ENCODE results near the gene KCNT1. TPM values are rescaled to one million over a fixed set of nuclear protein-coding genes. Genes with fewer than 3 reads are reported as not detected.

Gene KCNT1
- total RNA-seq, 2 experiments from 2014 or later, result 0.11 to 0.22 TPM

- H3K9me3 Mint-ChIP-seq, result no peaks in the 10 kb centered on the region
- no peak overlapping the region for H3K4me3 Mint-ChIP-seq
- POLR2A ChIA-PET, result no interaction called here
- CTCF ChIA-PET, result no interaction called here
- ATAC-seq (ENCODE audit: poor library complexity) (no peak), DNase-seq (no peak)
- no peak overlapping the region for H3K27ac ChIP-seq (ENCODE audit: low read depth in 1 of 2, low read length in 2 of 2)
- intact Hi-C loops (cut with DNase I, micrococcal nuclease), result no loop called here
- H3K27me3 Mint-ChIP-seq, result peaks cover 34% of the 10 kb centered on the region
- H3K9me3 ChIP-seq (ENCODE audit: control insufficient read depth in 1 of 2, insufficient read depth in 1 of 2, low read length in 2 of 2), result peaks cover 0 to 18% of the 10 kb centered on the region in 2 experiments
- no peaks in the 10 kb centered on the region for H3K4me1 ChIP-seq (ENCODE audit: insufficient read depth, low read length)
- H3K4me3 ChIP-seq (ENCODE audit: low read length), result no peak overlapping the region
- peaks cover 20 to 35% of the 10 kb centered on the region in 2 experiments for H3K27me3 ChIP-seq (ENCODE audit: control insufficient read depth in 1 of 2, insufficient read depth in 2 of 2, low read length in 2 of 2)
- no peak overlapping the region for H3K27ac Mint-ChIP-seq
- no peaks in the 10 kb centered on the region for H3K4me1 Mint-ChIP-seq (ENCODE audit: low read depth)
- H3K36me3 Mint-ChIP-seq (ENCODE audit: low read depth), result no peaks in the 10 kb centered on the region
- H3K36me3 ChIP-seq (ENCODE audit: insufficient read depth, low read length), result no peaks in the 10 kb centered on the region
- no peak for TF ChIP-seq CTCF (IDR thresholded peaks at IDR 0.05)
These were observed 10.8 kb downstream of the KCNT1 start for GRCh38 chr9:135712613-135713295.

GRCh38 chr9:135714242-135715055 is 12.5 kb downstream of the KCNT1 start:
- Histone ChIP-seq H3K4me1 (ENCODE audit: insufficient read depth, low read length) (no peaks in the 10 kb centered on the region), H3K27me3 (ENCODE audit: control insufficient read depth in 1 of 2, insufficient read depth in 2 of 2, low read length in 2 of 2) (peaks cover 20 to 39% of the 10 kb centered on the region in 2 experiments), H3K9me3 (ENCODE audit: control insufficient read depth in 1 of 2, insufficient read depth in 1 of 2, low read length in 2 of 2) (peaks cover 0 to 18% of the 10 kb centered on the region in 2 experiments), H3K27ac (ENCODE audit: low read depth in 1 of 2, low read length in 2 of 2) (no peak overlapping the region), H3K36me3 (ENCODE audit: insufficient read depth, low read length) (no peaks in the 10 kb centered on the region), H3K4me3 (ENCODE audit: low read length) (no peak overlapping the region)
- no peaks in the 10 kb centered on the region for H3K9me3 Mint-ChIP-seq
- H3K4me3 Mint-ChIP-seq, result no peak overlapping the region
- intact Hi-C loops (cut with DNase I, micrococcal nuclease), result no loop called here
- no peak for ATAC-seq (ENCODE audit: poor library complexity)
- no peaks in the 10 kb centered on the region for H3K36me3 Mint-ChIP-seq (ENCODE audit: low read depth)
- no peak overlapping the region for H3K27ac Mint-ChIP-seq
- no peak for TF ChIP-seq CTCF (IDR thresholded peaks at IDR 0.05)
- ChIA-PET CTCF (no interaction called here), POLR2A (no interaction called here)
- DNase-seq, result no peak
- H3K4me1 Mint-ChIP-seq (ENCODE audit: low read depth), result no peaks in the 10 kb centered on the region
- H3K27me3 Mint-ChIP-seq, result peaks cover 34% of the 10 kb centered on the region

- intact Hi-C loops (cut with DNase I, micrococcal nuclease), result no loop called here
- ATAC-seq (ENCODE audit: poor library complexity), result no peak
- no peak overlapping the region for H3K27ac ChIP-seq (ENCODE audit: low read depth in 1 of 2, low read length in 2 of 2)
- no peak for TF ChIP-seq CTCF (IDR thresholded peaks at IDR 0.05)
- CTCF ChIA-PET, result no interaction called here
- no peak for DNase-seq
- peaks cover 20 to 39% of the 10 kb centered on the region in 2 experiments for H3K27me3 ChIP-seq (ENCODE audit: control insufficient read depth in 1 of 2, insufficient read depth in 2 of 2, low read length in 2 of 2)
- POLR2A ChIA-PET, result no interaction called here
- no peaks in the 10 kb centered on the region for H3K36me3 ChIP-seq (ENCODE audit: insufficient read depth, low read length)
- no peak overlapping the region for H3K4me3 Mint-ChIP-seq
- H3K27ac Mint-ChIP-seq, result no peak overlapping the region
- peaks cover 0 to 18% of the 10 kb centered on the region in 2 experiments for H3K9me3 ChIP-seq (ENCODE audit: control insufficient read depth in 1 of 2, insufficient read depth in 1 of 2, low read length in 2 of 2)
- H3K4me1 Mint-ChIP-seq (ENCODE audit: low read depth), result no peaks in the 10 kb centered on the region
- H3K9me3 Mint-ChIP-seq, result no peaks in the 10 kb centered on the region
- H3K36me3 Mint-ChIP-seq (ENCODE audit: low read depth), result no peaks in the 10 kb centered on the region
- H3K4me3 ChIP-seq (ENCODE audit: low read length), result no peak overlapping the region
- peaks cover 34% of the 10 kb centered on the region for H3K27me3 Mint-ChIP-seq
- H3K4me1 ChIP-seq (ENCODE audit: insufficient read depth, low read length), result no peaks in the 10 kb centered on the region
These were observed 13.1 kb downstream of the KCNT1 start for GRCh38 chr9:135715056-135715595.

Data from CD4-positive, alpha-beta T cell (primary cell).